Measurements from ENCODE around the gene CCSER1.
A peak's percentile ranks its signal among the peaks of the same experiment; 100 is the strongest.

The CCSER1 gene

DNA sequence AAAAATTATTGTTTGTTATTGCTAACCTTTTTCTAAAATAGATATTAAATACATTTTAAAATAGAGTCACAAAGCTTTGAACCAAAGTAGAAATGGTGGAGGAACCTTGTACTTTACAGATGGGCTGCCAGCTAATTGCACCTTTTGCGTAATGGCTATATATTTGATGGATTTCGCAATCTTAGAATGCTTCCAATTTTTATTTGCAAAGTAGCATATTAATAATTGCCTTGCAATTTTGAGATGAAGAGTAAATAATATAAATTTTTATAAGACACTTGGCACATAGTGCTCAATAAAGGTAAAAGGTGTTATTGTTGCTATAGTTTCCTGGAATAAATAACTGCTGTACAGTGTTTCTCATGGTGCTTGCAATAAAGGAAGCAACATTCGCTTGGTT lies 533.5 kb downstream of the CCSER1 start:
- H3K9ac ChIP-seq (ENCODE audit: low read depth, low read length, poor library complexity) = no peak overlapping the region
- H4K8ac ChIP-seq (ENCODE audit: low read depth, low read length) = no peak overlapping the region
- H3K14ac ChIP-seq (ENCODE audit: low read length) = no peak overlapping the region
- no peak overlapping the region for H3K4me2 ChIP-seq (ENCODE audit: insufficient read depth, low read length, poor library complexity, severe bottlenecking)
- no peaks in the 10 kb centered on the region for H3K79me1 ChIP-seq (ENCODE audit: low read depth, low read length)
- no peak overlapping the region for H2BK15ac ChIP-seq (ENCODE audit: low read length)
- no peak overlapping the region for H3K4me3 ChIP-seq (ENCODE audit: low read length in 2 of 2)
- no peak for DNase-seq (ENCODE audit: low spot score)
- H3K27ac ChIP-seq (replicated peaks; ENCODE audit: low read length) = no peak overlapping the region
- H3K4ac ChIP-seq (ENCODE audit: low read length) = no peak overlapping the region
- no peak overlapping the region for H2BK5ac ChIP-seq (ENCODE audit: low read length)
- H3K18ac ChIP-seq (ENCODE audit: low read length) = no peak overlapping the region
- H3K23ac ChIP-seq (ENCODE audit: low read depth, low read length, poor library complexity) = no peak overlapping the region
- no CpG with 5 or more reads among the region's 3 CpGs for WGBS, 2 donors (ENCODE audit: extremely low coverage in 2 of 2, insufficient read length in 2 of 2, insufficient replicate concordance in 1 of 2)
- no peaks in the 10 kb centered on the region for H3K36me3 ChIP-seq (replicated peaks in 1 of 2; ENCODE audit: control insufficient read depth in 2 of 2, insufficient read depth in 2 of 2, low read length in 2 of 2)
- no peak overlapping the region for H2BK120ac ChIP-seq (ENCODE audit: low read depth, low read length)
- no peak overlapping the region for H2AK5ac ChIP-seq (ENCODE audit: low read depth, low read length)
- H2AFZ ChIP-seq (ENCODE audit: low read length) = no peak overlapping the region
- H2BK12ac ChIP-seq (ENCODE audit: low read length) = no peak overlapping the region
- no peaks in the 10 kb centered on the region for H3K27me3 ChIP-seq (ENCODE audit: control insufficient read depth in 3 of 3, insufficient read depth in 3 of 3, low read depth in 1 of 3, low read length in 3 of 3)
- no peak overlapping the region for H4K91ac ChIP-seq (ENCODE audit: low read depth, low read length, poor library complexity)
- no peaks in the 10 kb centered on the region for H3K4me1 ChIP-seq (ENCODE audit: control insufficient read depth in 2 of 2, insufficient read depth in 1 of 2, low read depth in 1 of 2, low read length in 2 of 2)
- H3K9me3 ChIP-seq (replicated peaks in 1 of 2; ENCODE audit: control insufficient read depth in 2 of 2, insufficient read depth in 1 of 2, low read depth in 1 of 2, low read length in 2 of 2) = no peaks in the 10 kb centered on the region

DNA sequence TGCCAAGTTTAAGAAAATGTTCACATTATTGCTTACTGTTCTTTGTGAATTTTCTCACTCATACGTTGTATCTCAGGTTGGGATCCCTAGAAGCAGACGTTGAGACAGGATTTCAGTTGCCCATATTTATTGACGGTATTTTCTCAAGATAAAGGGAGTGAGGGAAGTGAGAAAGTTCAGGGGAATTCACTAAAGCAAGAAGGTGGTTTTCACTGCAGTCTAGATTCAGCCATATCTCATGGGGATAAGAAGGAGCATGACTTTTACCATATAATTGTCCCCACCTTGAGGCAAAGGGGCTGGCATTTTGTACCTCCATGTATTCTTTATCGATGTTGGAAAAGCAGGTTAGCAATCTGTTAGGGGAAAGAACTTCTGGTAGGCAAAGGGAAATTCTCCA lies 543.0 kb downstream of the CCSER1 start:
- Histone ChIP-seq H3K4ac (ENCODE audit: low read length) (no peak overlapping the region), H3K27me3 (ENCODE audit: control insufficient read depth in 3 of 3, insufficient read depth in 3 of 3, low read depth in 1 of 3, low read length in 3 of 3) (no peaks in the 10 kb centered on the region), H2BK15ac (ENCODE audit: low read length) (no peak overlapping the region), H2BK12ac (ENCODE audit: low read length) (no peak overlapping the region), H3K14ac (ENCODE audit: low read length) (no peak overlapping the region), H3K18ac (ENCODE audit: low read length) (no peak overlapping the region), H3K4me3 (ENCODE audit: low read length in 2 of 2) (no peak overlapping the region), H4K8ac (ENCODE audit: low read depth, low read length) (no peak overlapping the region), H3K23ac (ENCODE audit: low read depth, low read length, poor library complexity) (no peak overlapping the region), H2BK120ac (ENCODE audit: low read depth, low read length) (no peak overlapping the region), H3K4me1 (ENCODE audit: control insufficient read depth in 2 of 2, insufficient read depth in 1 of 2, low read depth in 1 of 2, low read length in 2 of 2) (no peaks in the 10 kb centered on the region), H2BK5ac (ENCODE audit: low read length) (no peak overlapping the region), H2AFZ (ENCODE audit: low read length) (no peak overlapping the region), H3K79me1 (ENCODE audit: low read depth, low read length) (no peaks in the 10 kb centered on the region), H2AK5ac (ENCODE audit: low read depth, low read length) (no peak overlapping the region), H3K27ac (replicated peaks; ENCODE audit: low read length) (no peak overlapping the region), H3K9me3 (replicated peaks in 1 of 2; ENCODE audit: control insufficient read depth in 2 of 2, insufficient read depth in 1 of 2, low read depth in 1 of 2, low read length in 2 of 2) (no peaks in the 10 kb centered on the region), H4K91ac (ENCODE audit: low read depth, low read length, poor library complexity) (no peak overlapping the region), H3K36me3 (replicated peaks in 1 of 2; ENCODE audit: control insufficient read depth in 2 of 2, insufficient read depth in 2 of 2, low read length in 2 of 2) (no peaks in the 10 kb centered on the region), H3K4me2 (ENCODE audit: insufficient read depth, low read length, poor library complexity, severe bottlenecking) (no peak overlapping the region), H3K9ac (ENCODE audit: low read depth, low read length, poor library complexity) (no peak overlapping the region)
- DNase-seq (ENCODE audit: low spot score) = no peak
- WGBS, 2 donors (ENCODE audit: extremely low coverage in 2 of 2, insufficient read length in 2 of 2, insufficient replicate concordance in 1 of 2) = no CpG with 5 or more reads among the region's 4 CpGs

DNA sequence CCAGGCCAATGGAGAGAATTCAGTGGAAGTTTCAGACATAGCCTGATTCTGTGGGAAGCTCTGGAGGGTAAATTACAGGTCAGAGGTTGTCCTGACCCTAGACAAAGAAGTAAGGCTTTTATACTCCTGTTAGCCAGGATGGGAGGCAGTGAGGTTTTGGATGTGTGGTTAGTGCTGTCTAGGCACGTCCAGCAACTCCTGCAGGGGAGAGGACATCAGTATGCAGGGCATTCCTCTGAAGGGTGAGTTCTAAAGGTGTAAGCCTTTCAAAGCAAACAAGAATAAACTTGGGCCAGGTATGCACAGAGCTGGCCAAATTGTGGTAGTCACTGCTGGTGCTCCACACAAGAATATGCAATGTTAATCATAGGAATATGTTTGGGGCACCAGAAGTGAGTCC lies 562.5 kb downstream of the CCSER1 start:
- Histone ChIP-seq H3K36me3 (replicated peaks in 1 of 2; ENCODE audit: control insufficient read depth in 2 of 2, insufficient read depth in 2 of 2, low read length in 2 of 2) (no peaks in the 10 kb centered on the region), H3K4me1 (ENCODE audit: control insufficient read depth in 2 of 2, insufficient read depth in 1 of 2, low read depth in 1 of 2, low read length in 2 of 2) (peaks cover 3 to 15% of the 10 kb centered on the region in 2 donors), H4K91ac (ENCODE audit: low read depth, low read length, poor library complexity) (no peak overlapping the region), H3K9ac (ENCODE audit: low read depth, low read length, poor library complexity) (no peak overlapping the region), H3K4ac (ENCODE audit: low read length) (no peak overlapping the region), H3K4me2 (ENCODE audit: insufficient read depth, low read length, poor library complexity, severe bottlenecking) (no peak overlapping the region), H2AFZ (ENCODE audit: low read length) (peak overlapping the region; percentile 7), H2BK15ac (ENCODE audit: low read length) (no peak overlapping the region), H2BK120ac (ENCODE audit: low read depth, low read length) (no peak overlapping the region), H2BK5ac (ENCODE audit: low read length) (no peak overlapping the region), H3K23ac (ENCODE audit: low read depth, low read length, poor library complexity) (no peak overlapping the region), H2BK12ac (ENCODE audit: low read length) (no peak overlapping the region), H3K27me3 (ENCODE audit: control insufficient read depth in 3 of 3, insufficient read depth in 3 of 3, low read depth in 1 of 3, low read length in 3 of 3) (no peaks in the 10 kb centered on the region), H3K4me3 (ENCODE audit: low read length in 2 of 2) (no peak overlapping the region), H3K27ac (replicated peaks; ENCODE audit: low read length) (no peak overlapping the region), H2AK5ac (ENCODE audit: low read depth, low read length) (no peak overlapping the region), H3K18ac (ENCODE audit: low read length) (no peak overlapping the region), H3K79me1 (ENCODE audit: low read depth, low read length) (no peaks in the 10 kb centered on the region), H3K14ac (ENCODE audit: low read length) (no peak overlapping the region), H4K8ac (ENCODE audit: low read depth, low read length) (no peak overlapping the region), H3K9me3 (replicated peaks in 1 of 2; ENCODE audit: control insufficient read depth in 2 of 2, insufficient read depth in 1 of 2, low read depth in 1 of 2, low read length in 2 of 2) (no peaks in the 10 kb centered on the region)
- no peak for DNase-seq (ENCODE audit: low spot score)
- no CpG with 5 or more reads among the region's 1 CpG for WGBS, 2 donors (ENCODE audit: extremely low coverage in 2 of 2, insufficient read length in 2 of 2, insufficient replicate concordance in 1 of 2)

DNA sequence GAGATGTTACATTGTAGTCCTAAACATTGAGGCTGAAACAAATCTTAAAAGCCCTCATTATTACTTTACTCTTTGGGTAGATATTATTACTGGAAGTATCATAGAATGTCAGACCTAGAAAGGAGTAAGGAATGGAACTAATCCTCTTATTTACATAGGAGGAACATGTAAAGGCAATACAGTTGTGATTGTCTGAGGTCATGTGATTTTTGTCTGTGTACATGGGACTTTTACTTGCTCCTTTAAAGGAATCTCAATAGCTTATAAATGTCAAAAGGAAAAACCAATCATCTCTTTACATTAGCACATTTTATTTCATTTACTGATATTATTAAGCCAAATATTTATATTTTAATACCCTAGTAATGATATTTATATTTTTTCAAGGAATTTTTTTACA lies 568.2 kb downstream of the CCSER1 start:
- no peak overlapping the region for H2AFZ ChIP-seq (ENCODE audit: low read length)
- no peak overlapping the region for H3K9ac ChIP-seq (ENCODE audit: low read depth, low read length, poor library complexity)
- H3K23ac ChIP-seq (ENCODE audit: low read depth, low read length, poor library complexity) = no peak overlapping the region
- H2BK15ac ChIP-seq (ENCODE audit: low read length) = no peak overlapping the region
- H3K18ac ChIP-seq (ENCODE audit: low read length) = no peak overlapping the region
- H2BK12ac ChIP-seq (ENCODE audit: low read length) = no peak overlapping the region
- no peak for DNase-seq (ENCODE audit: low spot score)
- no peak overlapping the region for H3K4me2 ChIP-seq (ENCODE audit: insufficient read depth, low read length, poor library complexity, severe bottlenecking)
- H3K14ac ChIP-seq (ENCODE audit: low read length) = no peak overlapping the region
- no peaks in the 10 kb centered on the region for H3K27me3 ChIP-seq (ENCODE audit: control insufficient read depth in 3 of 3, insufficient read depth in 3 of 3, low read depth in 1 of 3, low read length in 3 of 3)
- no peak overlapping the region for H2BK5ac ChIP-seq (ENCODE audit: low read length)
- no peak overlapping the region for H4K91ac ChIP-seq (ENCODE audit: low read depth, low read length, poor library complexity)
- H3K4ac ChIP-seq (ENCODE audit: low read length) = no peak overlapping the region
- H2BK120ac ChIP-seq (ENCODE audit: low read depth, low read length) = no peak overlapping the region
- no peak overlapping the region for H4K8ac ChIP-seq (ENCODE audit: low read depth, low read length)
- no peaks in the 10 kb centered on the region for H3K4me1 ChIP-seq (ENCODE audit: control insufficient read depth in 2 of 2, insufficient read depth in 1 of 2, low read depth in 1 of 2, low read length in 2 of 2)
- H2AK5ac ChIP-seq (ENCODE audit: low read depth, low read length) = no peak overlapping the region
- H3K9me3 ChIP-seq (replicated peaks in 1 of 2; ENCODE audit: control insufficient read depth in 2 of 2, insufficient read depth in 1 of 2, low read depth in 1 of 2, low read length in 2 of 2) = no peaks in the 10 kb centered on the region
- H3K36me3 ChIP-seq (replicated peaks in 1 of 2; ENCODE audit: control insufficient read depth in 2 of 2, insufficient read depth in 2 of 2, low read length in 2 of 2) = no peaks in the 10 kb centered on the region
- H3K27ac ChIP-seq (replicated peaks; ENCODE audit: low read length) = no peak overlapping the region
- no peaks in the 10 kb centered on the region for H3K79me1 ChIP-seq (ENCODE audit: low read depth, low read length)
- no peak overlapping the region for H3K4me3 ChIP-seq (ENCODE audit: low read length in 2 of 2)
